BJ (cell line): Measurements from ENCODE around the gene C1orf159. TPM values are rescaled to one million over a fixed set of nuclear protein-coding genes. Genes with fewer than 3 reads are reported as not detected.

Source experiments
- CTCF ChIA-PET: fragments of 350-600 bp; formaldehyde crosslinking; extraction: SDS; loops from one replicate; lab custom pipeline; 2021; ENCODE audit warnings: antibody characterized with exemption, inconsistent platforms; lab: Yijun Ruan, JAX
- POLR2A ChIA-PET: fragments of 300-600 bp; sonication (Branson Sonifier 250); formaldehyde crosslinking; extraction: SDS; loops from one replicate; lab custom pipeline; 2021; ENCODE audit warnings: antibody characterized with exemption; lab: Charles Lee
- DNase-seq: peaks from one replicate; pipeline ENCODE4 v3.0.0-alpha.2; 2011; ENCODE audit warnings: low read depth
- H3K27me3 ChIP-seq: 2 replicates; pipeline ENCODE4 v1.6.0; 2011; ENCODE audit warnings: low read length; ENCODE audit not compliant: control insufficient read depth, insufficient read depth
- H3K36me3 ChIP-seq: 2 replicates; pipeline ENCODE4 v1.5.1; 2011; ENCODE audit warnings: low read length; ENCODE audit not compliant: control insufficient read depth, insufficient read depth
- H3K4me3 ChIP-seq: 2 replicates; pipeline ENCODE4 v1.5.1; 2011; ENCODE audit warnings: low read depth, mild to moderate bottlenecking, control low read depth, low read length
- CTCF ChIP-seq: IDR thresholded peaks from 2 replicates; pipeline ENCODE4 v1.5.1; 2011; ENCODE audit warnings: low read depth, mild to moderate bottlenecking, control low read depth, inconsistent platforms, low read length, moderate library complexity; ENCODE audit not compliant: insufficient read depth
- polyA plus RNA-seq: library from polyadenylated mRNA; depleted of rRNA; stranded (reverse); fragments of >200 nt; gene quantifications from 2 replicates; pipeline ENCODE4 v1.2.3, GENCODE V29; 2011

C1orf159 gene
- polyA plus RNA-seq, 1 experiment = 8.9 TPM

- ChIA-PET CTCF (interaction anchor here (1.0 kb wide), 1 partner anchor 39 kb away, joined by 3 read pairs; no protein-coding TSS in a partner anchor), POLR2A (no interaction called here)
- Histone ChIP-seq H3K27me3 (no peaks in the 10 kb centered on the region), H3K36me3 (peaks cover 2% of the 10 kb centered on the region; the same call in 1 of the 2 replicates), H3K4me3 (no peak overlapping the region)
- no peak for DNase-seq
- TF ChIP-seq CTCF = no peak
Observed at GRCh38 chr1:1082776-1083415, 33.0 kb downstream of the C1orf159 start.

- no peak for DNase-seq
- ChIA-PET POLR2A (no interaction called here), CTCF (interaction anchor here (1.0 kb wide), 1 partner anchor 40 kb away, joined by 3 read pairs; no protein-coding TSS in a partner anchor)
- no peak for TF ChIP-seq CTCF
- Histone ChIP-seq H3K4me3 (no peak overlapping the region), H3K27me3 (no peaks in the 10 kb centered on the region), H3K36me3 (peaks cover 2% of the 10 kb centered on the region; the same call in 1 of the 2 replicates)
Observed at GRCh38 chr1:1082239-1082775, 33.6 kb downstream of the C1orf159 start.

- no peak for DNase-seq
- H3K36me3 ChIP-seq = peaks cover 2% of the 10 kb centered on the region; the same call in 1 of the 2 replicates
- no peaks in the 10 kb centered on the region for H3K27me3 ChIP-seq
- TF ChIP-seq CTCF = no peak
- POLR2A ChIA-PET = no interaction called here
- no peak overlapping the region for H3K4me3 ChIP-seq
- CTCF ChIA-PET = interaction anchor here (0.7 to 1.0 kb wide), 2 partner anchors 10 to 40 kb away, joined by 3 read pairs; no protein-coding TSS in a partner anchor
Observed at GRCh38 chr1:1081311-1082238, 34.3 kb downstream of the C1orf159 start.

- H3K4me3 ChIP-seq = no peak overlapping the region
- POLR2A ChIA-PET = no interaction called here
- no peak for DNase-seq
- TF ChIP-seq CTCF = no peak
- no peaks in the 10 kb centered on the region for H3K27me3 ChIP-seq
- peaks cover 2% of the 10 kb centered on the region; the same call in 1 of the 2 replicates for H3K36me3 ChIP-seq
- CTCF ChIA-PET = interaction anchor here (0.7 kb wide), 1 partner anchor 11 kb away, joined by 3 read pairs; no protein-coding TSS in a partner anchor
Observed at GRCh38 chr1:1080951-1081310, 35.0 kb downstream of the C1orf159 start.
